ENCODE measurements around the gene RPF1.

DNA sequence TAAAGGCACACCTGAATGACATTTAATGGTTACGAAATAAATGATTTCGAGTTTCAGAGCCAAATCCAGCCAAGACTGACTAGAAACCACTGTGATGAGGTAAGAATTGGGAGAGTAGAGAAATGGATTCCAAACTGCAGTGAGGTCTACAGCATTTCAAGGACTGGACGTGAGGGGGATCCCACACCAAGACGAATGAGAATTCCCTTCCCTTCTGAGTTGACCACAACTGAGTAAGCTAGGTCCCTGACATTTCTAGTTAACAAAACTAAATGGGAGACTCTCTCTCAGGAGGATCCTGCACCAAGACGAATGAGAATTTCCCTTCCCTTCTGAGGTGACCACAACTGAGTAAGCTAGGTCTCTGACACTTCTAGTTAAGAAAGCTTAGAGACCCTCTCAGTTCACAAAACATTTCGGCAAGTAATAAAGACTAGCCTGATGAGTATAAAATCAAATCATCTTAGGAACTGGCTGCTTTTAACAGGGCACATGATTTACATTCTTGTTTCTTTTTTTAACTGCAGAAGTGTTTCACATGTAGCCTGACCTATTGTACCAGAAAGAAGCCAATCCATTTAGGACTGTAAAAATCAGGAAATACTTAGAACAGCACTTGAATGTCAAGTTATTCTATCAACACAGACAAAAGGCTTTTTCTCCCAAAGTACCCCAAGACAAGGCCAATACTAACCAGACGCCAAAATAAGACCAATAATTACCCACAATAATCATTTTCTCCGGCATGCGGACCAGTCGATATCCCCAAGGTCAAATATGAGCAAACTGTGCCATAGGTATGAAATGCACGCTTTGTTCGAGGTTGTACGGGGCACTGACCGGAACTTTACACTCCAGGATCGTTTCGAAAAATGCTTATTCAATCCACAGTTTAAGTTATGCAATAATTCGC lies 25.8 kb downstream of the RPF1 start:
- no peak for TF ChIP-seq POLR2A (IDR thresholded peaks at IDR 0.05)
- TF ChIP-seq CTCF (IDR thresholded peaks at IDR 0.05) = no peak

Data from ovary (tissue), 3 donors.